K562 (cell line): ENCODE results near the gene RMND5B. TPM values are rescaled to one million over a fixed set of nuclear protein-coding genes. Genes with fewer than 3 reads are reported as not detected.

Experiments
- ATAC-seq: fragments of 200-7000 bp; cut with Tn5 transposase; 3 replicates; pipeline ENCODE4 v1.9.1; 2020; ENCODE audit warnings: moderate library complexity
- BruUV-seq: library from RNA; stranded (reverse); fragments of 400-500 nt; replicated peaks from 2 replicates; lab custom pipeline; 2021; lab: Mats Ljungman, UMichigan
- CTCF ChIA-PET: fragments of 300-600 bp; formaldehyde crosslinking; extraction: SDS; loops from one replicate; lab custom pipeline; 2021; ENCODE audit warnings: low intra/inter-chr PET ratio; lab: Yijun Ruan, JAX
- POLR2A ChIA-PET: fragments of 300-600, 350-650 bp; sonication (Branson Sonifier 250); formaldehyde crosslinking; extraction: SDS; loops from one replicate; lab custom pipeline; 2021; ENCODE audit warnings: antibody characterized with exemption, inconsistent platforms; lab: Yijun Ruan, JAX
- DNase-seq, 4 experiments: peaks; one replicate each; pipeline versions ENCODE4 v3.0.0 to v3.0.0-alpha.2; 2011 to 2018; ENCODE audit warnings: low spot score in 3 of 4, mixed read lengths in 3 of 4; ENCODE audit errors: extremely low read depth in 1 of 4
- FAIRE-seq: peaks from 2 replicates; lab custom pipeline; 2011; peaks lifted over from hg19 to GRCh38; lab: Jason Lieb, UNC
- H2AFZ ChIP-seq: 2 replicates; pipeline ENCODE4 v1.6.0; 2011; ENCODE audit warnings: low read depth, low read length, control low read depth, inconsistent platforms
- H3K27ac ChIP-seq: fragments of 200-600 bp; 3 replicates; pipeline ENCODE4 v1.8.0; 2011; ENCODE audit warnings: low read depth, mild to moderate bottlenecking, control low read depth, inconsistent platforms, low read length, moderate library complexity, mixed read lengths; ENCODE audit errors: extremely low read depth
- H3K27me3 ChIP-seq, 2 experiments: fragments of 300-600 bp in 1 of 2; 2 replicates in 1 of 2; 3 replicates in 1 of 2; pipeline versions ENCODE4 v1.6.0 to v1.8.0; 2011; ENCODE audit warnings: inconsistent platforms in 2 of 2, low read length in 2 of 2, mild to moderate bottlenecking in 1 of 2, mixed read lengths in 1 of 2, moderate library complexity in 1 of 2; ENCODE audit not compliant: control insufficient read depth in 2 of 2, insufficient read depth in 2 of 2
- H3K36me3 ChIP-seq: fragments of 300-600 bp; 3 replicates; pipeline ENCODE4 v1.8.0; 2011; ENCODE audit warnings: mild to moderate bottlenecking, low read length, inconsistent platforms; ENCODE audit not compliant: control insufficient read depth, insufficient read depth
- H3K4me1 ChIP-seq, 2 experiments: fragments of 200-600 bp in 1 of 2; replicated peaks in 1 of 2; 2 replicates in 1 of 2; 3 replicates in 1 of 2; pipeline versions ENCODE4 v1.5.1 to v1.8.0; 2011; ENCODE audit warnings: inconsistent platforms in 2 of 2, low read length in 2 of 2, mild to moderate bottlenecking in 1 of 2, mixed read lengths in 1 of 2, moderate library complexity in 1 of 2; ENCODE audit not compliant: control insufficient read depth in 2 of 2, insufficient read depth in 2 of 2
- H3K4me2 ChIP-seq: 2 replicates; pipeline ENCODE4 v1.6.1; 2011; ENCODE audit warnings: low read length, control low read depth, inconsistent platforms, mixed read lengths; ENCODE audit not compliant: insufficient read depth
- H3K4me3 ChIP-seq: fragments of 200-600 bp; sonication (generic), shearing (Covaris generic); 2 replicates; pipeline ENCODE4 v1.5.1; 2016; ENCODE audit warnings: control low read depth, inconsistent platforms
- H3K79me2 ChIP-seq: fragments of 200-600 bp; 3 replicates; pipeline ENCODE4 v1.8.0; 2011; ENCODE audit warnings: low read length, inconsistent platforms; ENCODE audit not compliant: control insufficient read depth, insufficient read depth
- H3K9ac ChIP-seq, 2 experiments: 2 replicates each; pipeline versions ENCODE4 v1.6.0 to v1.6.1; 2011; ENCODE audit warnings: low read depth in 2 of 2, low read length in 2 of 2, control low read depth in 1 of 2, inconsistent platforms in 1 of 2, mild to moderate bottlenecking in 1 of 2, mixed read lengths in 1 of 2; ENCODE audit not compliant: insufficient read depth in 1 of 2
- H3K9me1 ChIP-seq: one replicate; pipeline ENCODE4 v1.6.0; 2011; ENCODE audit warnings: inconsistent platforms, mild to moderate bottlenecking, low read length, moderate library complexity; ENCODE audit not compliant: control insufficient read depth, insufficient read depth
- H3K9me3 ChIP-seq: replicated peaks from 2 replicates; pipeline ENCODE4 v1.5.1; 2011; ENCODE audit warnings: low read depth, low read length, inconsistent platforms; ENCODE audit not compliant: control insufficient read depth, insufficient read depth
- H4K20me1 ChIP-seq: replicated peaks from 2 replicates; pipeline ENCODE4 v1.6.1; 2011; ENCODE audit warnings: low read length, inconsistent platforms, mixed read lengths; ENCODE audit not compliant: control insufficient read depth, insufficient read depth
- HOMEZ ChIP-seq: fragments of 250-450 bp; sonication (Bioruptor Pico); IDR thresholded peaks from 2 replicates; pipeline ENCODE4 v1.4.0; 2020; ENCODE audit warnings: mild to moderate bottlenecking, moderate library complexity
- ZEB2 ChIP-seq: fragments of 450-650 bp; IDR thresholded peaks from 2 replicates; pipeline ENCODE4 v1.6.1; 2016
- WGBS: fragments of 100-300 bp; shearing (Covaris generic); methylation state at CpG from one replicate; pipeline ENCODE4 v1.1.6; 2016; ENCODE audit warnings: low coverage, mixed read lengths; ENCODE audit not compliant: insufficient coverage; ENCODE audit errors: missing lambda C conversion rate; 5-methylcytosine and 5-hydroxymethylcytosine counted together
- in situ Hi-C: fragments of 300-500 bp; cut with MboI; formaldehyde crosslinking; loops from 4 replicates; pipeline ENCODE4 v1.15.0; 2018; ENCODE audit warnings: inconsistent platforms, mixed read lengths
- intact Hi-C: fragments of 100-400 bp; cut with micrococcal nuclease; formaldehyde crosslinking; loops from 2 replicates; pipeline ENCODE4 v1.14.2; 2022
- polyA plus RNA-seq, 8 experiments: library from polyadenylated mRNA; depleted of rRNA in 4 of 8; stranded (reverse) in 5 of 8; unstranded in 3 of 8; fragments of >200 nt; fragmentation: Nextera tagmentation in 2 of 8; fragmentation: Illumina TruSeq in 1 of 8; extraction: Ambion mirVana in 2 of 8; extraction: Trizol in 1 of 8; gene quantifications; 2 replicates each; pipeline versions ENCODE4 v1.2.1 to v1.2.3, GENCODE V29; 2011 to 2014; ENCODE audit warnings: inconsistent platforms in 1 of 8, missing spikeins in 1 of 8
- total RNA-seq, 7 experiments: library from RNA; depleted of rRNA in 6 of 7; stranded (reverse); fragments of >200 nt in 6 of 7; fragmentation: Illumina TruSeq in 2 of 7; extraction: Trizol in 2 of 7; gene quantifications; 2 replicates each; pipeline versions ENCODE4 v1.2.1 to v1.2.3, GENCODE V29; 2011 to 2021; ENCODE audit warnings: low replicate concordance in 1 of 7

Gene RMND5B
- total and polyA plus RNA-seq, 9 of the 15 experiments (the other 6 are each of a cell fraction or from before 2014, with no cell fraction given) = 2.6 to 57.0 (median 28.3) TPM

GRCh38 chr5:178125253-178125906 lies 5.4 kb upstream of the RMND5B start:
- Histone ChIP-seq H3K4me3 (no peak overlapping the region), H3K79me2 (peaks cover 3% of the 10 kb centered on the region; the same call in 2 of the 3 replicates), H4K20me1 (no peaks in the 10 kb centered on the region; the same call in 1 of the 2 replicates), H3K36me3 (peaks cover 28% of the 10 kb centered on the region; the same call in 2 of the 3 replicates), H2AFZ (no peak overlapping the region), H3K27me3 (no peaks in the 10 kb centered on the region), H3K9ac (no peak overlapping the region; a peak in 1 of 4 replicates), H3K4me2 (no peak overlapping the region), H3K9me1 (peaks cover 4% of the 10 kb centered on the region), H3K9me3 (no peaks in the 10 kb centered on the region), H3K27ac (no peak overlapping the region; the same call in 2 of the 3 replicates), H3K4me1 (peaks cover 34 to 81% of the 10 kb centered on the region in 2 experiments)
- FAIRE-seq = no peak
- no peak for DNase-seq
- intact Hi-C loops = no loop called here
- no TSS peak for BruUV-seq
- ATAC-seq = no peak
- POLR2A ChIA-PET = interaction anchor here (1.0 kb wide), 1 partner anchor 11 kb away, joined by 5 read pairs; no protein-coding TSS in a partner anchor
- in situ Hi-C loops = no loop called here
- CTCF ChIA-PET = no interaction called here
- TF ChIP-seq ZEB2 (no peak), HOMEZ (CRISPR knock-in tag) (no peak)
- 76% methylated on average over 10 of the region's 10 CpGs for WGBS
